HG03442 (cell line): Measurements from ENCODE around the gene CHAD.

Experiments
- ATAC-seq: cut with Tn5 transposase; IDR thresholded peaks from one replicate; pipeline ENCODE4 v1.9.1; 2021; ENCODE audit warnings: mild to moderate bottlenecking, moderate library complexity; ENCODE audit not compliant: unreplicated experiment

CHAD gene

GRCh38 chr17:50495217-50495823, 26.6 kb upstream of the CHAD start:
- ATAC-seq = no peak

GRCh38 chr17:50493744-50494143, 25.1 kb upstream of the CHAD start:
- no peak for ATAC-seq

- no peak for ATAC-seq
These were observed 23.5 kb upstream of the CHAD start for GRCh38 chr17:50492214-50492613.

GRCh38 chr17:50491505-50491904, 22.8 kb upstream of the CHAD start:
- no peak for ATAC-seq

- no peak for ATAC-seq
These were observed 20.2 kb upstream of the CHAD start for GRCh38 chr17:50488880-50489279.

GRCh38 chr17:50487213-50488096, 18.8 kb upstream of the CHAD start:
- ATAC-seq = no peak

GRCh38 chr17:50484386-50485155, 15.9 kb upstream of the CHAD start:
- no peak for ATAC-seq

GRCh38 chr17:50483266-50483665, 14.6 kb upstream of the CHAD start:
- ATAC-seq = no peak

- ATAC-seq = peak; percentile 29
These were observed 13.8 kb upstream of the CHAD start for GRCh38 chr17:50482516-50482915.

GRCh38 chr17:50482110-50482509, 13.4 kb upstream of the CHAD start:
- no peak for ATAC-seq

GRCh38 chr17:50481648-50482047, 13.0 kb upstream of the CHAD start:
- no peak for ATAC-seq

- ATAC-seq = no peak
These were observed 12.3 kb upstream of the CHAD start for GRCh38 chr17:50480854-50481490.

GRCh38 chr17:50480142-50480764, 11.6 kb upstream of the CHAD start:
- no peak for ATAC-seq

GRCh38 chr17:50479522-50480141, 11.0 kb upstream of the CHAD start:
- peak; percentile 37 for ATAC-seq

GRCh38 chr17:50478391-50479381, 10.0 kb upstream of the CHAD start, which contains the start of gene RSAD1:
RSAD1 (plus strand) TSS chr17:50478860; CDS start chr17:50478885, 25 bp downstream.
- ATAC-seq = peak; percentile 81

GRCh38 chr17:50477976-50478375, 9.3 kb upstream of the CHAD start:
- ATAC-seq = no peak

- ATAC-seq = no peak
These were observed 8.1 kb upstream of the CHAD start for GRCh38 chr17:50476545-50477315.
